NCI-H2196 (cell line): ENCODE measurements around the gene STX5.
"Not testable (repeated sequence)": the region's sequence is repeated elsewhere in the genome, so short reads cannot be mapped to it uniquely, and the experiment has no call there.

ENCODE experiments used
- DNase-seq: peaks from one replicate; lab custom pipeline; 2025; ENCODE audit not compliant: unreplicated experiment; lab: John Stamatoyannopoulos, UW

STX5 gene

DNA sequence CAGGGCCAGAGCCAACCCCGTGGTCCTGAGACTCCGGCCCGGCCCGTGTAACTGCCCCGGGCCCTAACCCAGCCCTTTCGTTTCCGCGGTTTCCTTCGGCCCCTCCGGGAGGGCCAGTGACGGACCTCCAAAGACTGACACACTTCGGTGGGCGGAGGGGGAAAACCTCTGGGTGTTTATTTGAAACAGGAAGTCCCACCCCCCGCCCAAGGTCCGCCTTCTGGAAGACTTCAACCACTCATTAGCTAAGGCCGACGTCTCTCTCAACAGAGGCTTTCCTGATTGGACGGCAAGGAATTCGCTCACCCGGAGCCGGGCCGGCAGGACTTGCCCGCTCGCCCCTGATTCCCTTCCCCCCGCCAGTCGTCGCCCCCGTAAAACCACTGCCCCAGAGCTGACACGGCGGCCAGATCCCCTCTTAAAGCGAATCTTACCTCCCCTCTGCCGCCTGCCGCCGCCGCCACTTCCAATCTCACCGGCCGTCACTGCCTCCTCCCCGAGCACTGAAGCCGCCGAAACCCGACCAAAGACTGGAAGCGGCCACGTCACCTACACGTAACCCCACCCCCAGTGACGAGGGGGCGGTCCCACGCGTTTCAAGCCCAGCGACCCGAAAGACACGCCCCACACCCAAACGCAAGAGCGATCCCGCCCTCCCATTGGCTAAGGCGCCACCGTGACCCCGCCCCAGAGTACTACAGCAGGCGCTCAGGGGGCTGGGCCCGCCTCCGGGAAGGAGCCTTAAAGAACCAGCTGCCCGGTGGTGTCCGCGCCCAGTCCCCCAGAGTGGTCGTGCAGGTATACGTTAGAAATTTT, at the start of gene STX5:
Gene STX5, minus strand, starts transcription at position 532 of the 816 bp plus-strand sequence. CDS start 808 bp downstream, outside the sequence.
- peak; percentile 99 for DNase-seq

DNA sequence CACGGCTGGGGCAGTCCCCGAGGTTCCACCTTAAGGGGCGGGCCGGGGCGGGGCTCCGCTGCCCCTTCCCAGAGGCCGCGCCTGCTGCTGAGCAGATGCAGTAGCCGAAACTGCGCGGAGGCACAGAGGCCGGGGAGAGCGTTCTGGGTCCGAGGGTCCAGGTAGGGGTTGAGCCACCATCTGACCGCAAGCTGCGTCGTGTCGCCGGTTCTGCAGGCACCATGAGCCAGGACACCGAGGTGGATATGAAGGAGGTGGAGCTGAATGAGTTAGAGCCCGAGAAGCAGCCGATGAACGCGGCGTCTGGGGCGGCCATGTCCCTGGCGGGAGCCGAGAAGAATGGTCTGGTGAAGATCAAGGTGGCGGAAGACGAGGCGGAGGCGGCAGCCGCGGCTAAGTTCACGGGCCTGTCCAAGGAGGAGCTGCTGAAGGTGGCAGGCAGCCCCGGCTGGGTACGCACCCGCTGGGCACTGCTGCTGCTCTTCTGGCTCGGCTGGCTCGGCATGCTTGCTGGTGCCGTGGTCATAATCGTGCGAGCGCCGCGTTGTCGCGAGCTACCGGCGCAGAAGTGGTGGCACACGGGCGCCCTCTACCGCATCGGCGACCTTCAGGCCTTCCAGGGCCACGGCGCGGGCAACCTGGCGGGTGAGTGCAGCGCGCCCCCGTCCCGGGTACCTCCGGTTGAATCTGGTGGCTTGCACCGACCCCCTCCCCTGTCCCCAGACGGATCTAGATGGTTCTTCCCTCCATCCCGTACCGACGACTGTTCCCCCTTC, 49.1 kb upstream of the STX5 start, which contains the start of gene SLC3A2:
Gene SLC3A2, plus strand, starts transcription at position 94 of the 776 bp plus-strand sequence. Its CDS starts 128 bp downstream, at position 222.
- DNase-seq: peak; percentile 91

DNA sequence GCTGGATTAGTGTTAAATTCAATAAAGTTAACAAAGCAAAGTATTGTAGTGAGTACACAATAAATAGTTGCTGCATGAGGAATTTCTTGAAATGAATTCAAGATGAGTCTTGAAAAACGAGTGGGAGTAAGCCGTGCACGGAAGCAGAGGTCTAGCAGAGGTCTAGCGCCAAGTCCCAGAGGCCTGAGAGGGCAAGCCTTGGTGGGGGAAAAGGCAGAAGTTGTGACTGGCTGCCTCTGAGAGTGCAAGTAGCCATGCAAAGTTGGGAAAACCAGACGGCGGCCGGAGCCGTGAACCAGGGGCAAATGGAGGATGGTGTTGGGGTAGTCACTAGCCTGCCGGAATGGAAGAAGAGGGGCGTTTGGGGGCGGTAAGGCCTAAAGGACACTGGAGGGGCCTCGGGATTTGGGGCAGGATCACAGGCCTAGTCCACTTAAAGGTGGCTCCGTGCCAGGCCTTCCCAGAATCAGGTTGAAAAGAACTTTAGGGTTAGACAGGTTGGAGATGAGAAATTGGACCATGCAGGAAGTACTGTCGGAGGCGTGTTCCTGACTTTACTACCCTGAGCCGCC, 48.5 kb upstream of the STX5 start:
- peak; percentile 28 for DNase-seq

GRCh38 chr11:62879235-62879978, 47.6 kb upstream of the STX5 start:
- no peak for DNase-seq

GRCh38 chr11:62876712-62877111, 44.9 kb upstream of the STX5 start:
- DNase-seq: no peak

DNA sequence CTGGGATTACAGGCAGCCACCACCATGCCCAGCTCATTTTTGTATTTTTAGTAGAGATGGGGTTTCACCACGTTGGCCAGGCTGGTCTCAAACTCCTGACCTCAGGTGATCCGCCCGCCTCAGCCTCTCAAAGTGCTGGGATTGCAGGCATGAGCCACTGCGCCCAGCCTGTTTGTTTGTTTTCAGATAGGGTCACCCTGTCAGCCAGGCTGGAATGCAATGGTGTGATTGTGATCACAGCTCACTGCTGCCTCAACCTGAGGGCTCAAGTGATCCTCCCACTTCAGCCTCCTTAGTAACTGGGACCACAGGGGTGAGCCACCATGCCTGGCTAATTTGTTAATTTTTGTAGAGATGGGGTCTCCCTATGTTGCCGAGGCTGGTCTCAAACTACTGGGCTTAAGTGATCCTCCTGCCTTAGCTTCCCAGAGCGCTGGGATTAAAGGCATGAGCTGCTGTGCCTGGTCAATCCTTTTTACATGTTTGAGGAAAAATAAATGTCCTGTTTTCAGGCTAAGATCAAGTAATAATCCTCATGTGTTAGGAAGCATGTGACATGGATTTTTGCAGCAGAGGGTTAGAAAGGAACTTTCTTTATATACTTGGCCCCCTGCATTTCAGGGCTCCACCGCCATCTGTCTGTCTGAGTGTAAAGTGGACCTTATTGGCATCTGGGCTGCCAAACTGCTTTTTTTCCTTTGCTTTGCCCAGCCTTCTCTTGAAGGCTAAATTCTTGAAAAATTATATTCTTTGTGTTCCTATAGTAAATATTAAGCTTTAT, 44.0 kb upstream of the STX5 start:
- no peak for DNase-seq

GRCh38 chr11:62874851-62875250, 43.0 kb upstream of the STX5 start:
- DNase-seq: no peak

DNA sequence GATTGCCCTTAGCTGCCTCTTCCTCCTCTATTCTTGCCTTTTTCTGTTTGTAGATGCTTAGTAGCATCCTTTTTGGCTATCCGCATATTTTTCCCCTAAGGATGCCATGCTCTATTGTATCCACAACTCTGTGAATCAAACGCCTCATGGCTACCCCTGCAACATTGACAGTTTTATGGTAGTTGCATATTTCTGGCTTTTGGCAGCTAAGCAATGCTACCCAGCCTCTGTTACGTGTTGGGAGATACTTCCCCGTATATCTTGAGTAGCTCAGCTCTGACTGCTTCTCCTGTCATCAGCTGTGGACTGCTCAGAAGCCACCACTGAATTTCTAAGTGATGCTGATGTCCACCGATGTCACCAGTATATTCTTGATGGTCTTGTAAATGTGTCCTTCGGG, 33.8 kb upstream of the STX5 start:
- no peak for DNase-seq

GRCh38 chr11:62863687-62864335, 32.0 kb upstream of the STX5 start:
- no peak for DNase-seq

DNA sequence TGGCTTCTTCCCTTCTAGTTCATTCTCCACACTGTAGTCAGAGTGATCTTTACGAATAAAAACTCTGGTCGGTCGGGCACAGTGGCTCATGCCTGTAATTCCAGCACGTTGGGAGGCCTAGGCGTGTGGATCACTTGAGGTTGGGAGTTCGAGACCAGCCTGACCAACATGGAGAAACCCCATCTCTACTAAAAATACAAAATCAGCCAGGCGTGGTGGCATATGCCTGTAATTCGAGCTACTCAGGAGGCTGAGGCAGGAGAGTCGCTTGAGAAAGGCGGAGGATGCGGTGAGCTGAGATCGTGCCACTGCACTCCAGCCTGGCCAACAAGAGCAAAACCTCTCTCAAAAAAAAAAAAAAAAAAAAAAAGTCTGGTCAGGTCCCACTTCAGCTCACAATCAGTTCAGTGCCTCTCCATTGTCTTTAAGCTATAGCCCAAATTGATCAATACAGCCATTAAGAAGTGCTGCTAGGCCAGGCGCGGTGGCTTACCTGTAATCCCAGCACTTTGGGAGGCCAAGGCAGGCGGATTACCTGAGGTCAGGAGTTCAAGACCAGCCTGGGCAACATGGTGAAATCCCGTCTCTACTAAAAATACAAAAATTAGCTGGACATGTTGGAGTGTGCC, 29.8 kb upstream of the STX5 start:
- DNase-seq: not testable (repeated sequence)

DNA sequence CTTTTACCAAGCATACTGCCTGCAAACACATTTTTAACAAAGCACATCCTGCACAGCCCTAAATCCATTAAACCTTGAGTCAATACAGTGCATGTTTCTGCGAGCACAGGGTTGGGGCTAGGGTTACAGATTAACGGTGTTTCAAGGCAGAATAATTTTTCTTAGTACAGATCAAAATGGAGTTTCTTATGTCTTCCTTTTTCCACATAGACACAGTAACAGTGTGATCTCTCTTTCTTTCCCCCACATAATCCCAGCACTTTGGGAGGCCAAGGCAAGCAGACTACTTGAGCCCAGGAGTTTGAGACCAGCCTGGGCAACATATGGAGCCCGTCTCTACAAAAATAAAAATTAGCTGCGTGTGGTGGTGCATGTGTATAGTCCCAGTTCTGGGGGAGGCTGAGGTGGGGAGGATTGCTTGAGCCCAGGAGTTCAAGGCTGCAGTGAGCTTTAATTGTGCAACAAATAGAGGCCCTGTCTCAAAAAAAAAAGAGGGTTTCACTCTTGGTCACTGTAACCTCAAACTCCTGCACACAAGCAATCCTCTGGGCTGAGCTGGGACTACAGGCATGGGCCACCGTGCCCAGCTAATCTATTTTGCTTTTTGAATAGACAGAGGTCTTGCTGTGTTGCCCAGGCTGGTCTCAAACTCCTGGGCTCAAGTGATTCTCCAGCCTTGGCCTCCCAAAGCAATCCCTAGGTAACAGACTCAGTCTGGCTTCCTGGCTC, 29.1 kb upstream of the STX5 start:
- no peak for DNase-seq

DNA sequence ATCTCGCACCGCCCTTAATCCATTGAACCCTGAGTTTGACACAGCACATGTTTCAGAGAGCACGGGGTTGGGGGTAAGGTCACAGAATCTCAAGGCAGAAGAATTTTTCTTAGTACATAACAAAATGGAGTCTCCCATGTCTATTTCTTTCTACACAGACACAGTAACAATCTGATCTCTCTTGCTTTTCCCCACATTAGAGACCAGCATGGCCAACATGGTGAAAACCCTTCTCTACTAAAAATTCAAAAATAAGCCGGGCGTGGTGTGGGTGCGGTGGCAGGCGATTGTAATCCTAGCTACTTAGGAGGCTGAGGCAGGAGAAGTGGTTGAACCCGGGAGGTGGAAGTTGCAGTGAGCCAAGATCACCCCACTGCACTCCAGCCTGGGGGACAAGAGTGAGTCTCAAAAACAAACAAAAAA, 27.4 kb upstream of the STX5 start:
- DNase-seq: not testable (repeated sequence)

- DNase-seq: no peak
These were observed 26.4 kb upstream of the STX5 start for GRCh38 chr11:62858201-62858600.

DNA sequence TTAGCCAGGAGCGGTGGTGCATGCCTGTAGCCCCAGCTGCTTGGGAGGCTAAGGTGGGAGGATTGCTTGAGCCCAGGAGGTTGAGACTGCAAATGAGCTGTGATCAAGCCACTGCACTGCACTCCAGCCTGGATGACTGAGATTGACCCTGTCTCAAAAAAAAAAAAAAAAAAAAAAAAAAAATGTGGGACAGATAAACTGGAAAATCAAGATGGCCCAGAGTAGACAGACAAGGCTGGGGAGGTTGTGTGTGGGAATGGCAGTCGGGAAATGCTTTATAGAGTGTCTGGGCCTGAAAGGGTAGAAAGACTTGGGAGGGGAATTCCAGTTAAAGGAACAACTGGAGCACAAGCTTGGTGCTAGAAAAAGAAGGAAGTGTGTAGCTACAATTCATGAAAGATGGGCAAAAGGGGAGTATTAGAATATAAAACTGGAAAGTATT, 25.7 kb upstream of the STX5 start:
- no peak for DNase-seq

- DNase-seq: no peak
These were observed 24.6 kb upstream of the STX5 start for GRCh38 chr11:62856333-62856895.

GRCh38 chr11:62855571-62856332, 23.9 kb upstream of the STX5 start:
- peak; percentile 98 for DNase-seq

DNA sequence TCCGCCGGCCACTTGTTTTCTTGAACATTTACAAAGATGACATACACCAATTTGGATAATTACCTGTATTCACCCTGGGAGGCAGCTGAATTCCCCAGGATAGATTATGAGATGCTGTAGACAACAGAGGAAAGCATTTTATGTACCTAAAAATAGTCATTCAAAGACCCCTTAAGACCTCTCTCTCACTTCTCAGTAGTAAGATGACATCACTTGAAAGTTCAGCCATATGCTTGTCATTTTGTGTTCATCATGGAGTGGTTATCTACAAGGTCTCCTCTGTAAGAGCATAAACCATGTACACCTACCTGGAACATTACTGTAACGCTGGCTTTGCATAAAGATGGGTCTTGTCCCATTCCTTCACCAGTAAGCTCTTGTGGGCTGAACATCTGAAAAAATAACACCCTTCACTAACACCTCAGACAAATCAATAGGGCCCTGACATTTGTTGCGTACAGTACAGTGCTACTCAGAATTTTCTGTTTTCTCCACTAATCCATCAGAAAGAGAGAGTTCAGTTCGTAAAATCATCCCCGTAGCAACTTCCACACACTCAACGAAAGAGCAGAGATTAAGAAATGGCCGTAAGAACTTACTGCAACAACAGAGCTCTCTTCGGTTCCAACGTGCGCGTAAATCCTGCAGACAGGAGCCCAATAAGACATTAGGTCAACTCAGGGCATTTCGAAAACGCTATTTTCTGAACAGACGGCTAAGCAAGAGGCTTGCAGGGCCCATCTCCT, 23.1 kb upstream of the STX5 start:
- no peak for DNase-seq
